ENCODE measurements around the gene PCCA. TPM values are rescaled to one million over a fixed set of nuclear protein-coding genes. Genes with fewer than 3 reads are reported as not detected.

PCCA gene
- total RNA-seq, 1 donor from 2014 or later = 15.3 TPM

DNA sequence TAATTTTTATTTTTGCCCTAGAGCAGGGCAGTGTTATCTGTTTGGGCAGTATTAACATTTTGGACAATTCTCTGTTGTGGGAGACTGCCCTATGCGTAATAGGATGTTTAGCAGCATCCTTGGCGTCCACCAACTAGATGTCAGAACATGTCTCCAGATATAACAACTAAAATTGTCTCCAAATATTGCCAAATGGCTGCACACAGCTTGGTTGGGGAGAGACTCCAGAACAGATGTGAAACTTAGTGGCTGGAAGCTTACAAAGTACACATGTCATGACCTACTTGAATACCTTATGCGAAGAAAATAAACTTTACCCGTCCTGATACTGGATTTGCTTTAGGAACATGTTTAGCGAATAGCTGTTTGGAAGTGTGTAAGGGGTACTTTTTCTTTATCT is 376.7 kb downstream of the PCCA start:
- DNase-seq = no peak
- POLR2A ChIA-PET = no interaction called here
- intact Hi-C loops (cut with micrococcal nuclease) = no loop called here
- Mint-ChIP-seq H3K9me3 (no peaks in the 10 kb centered on the region), H3K27ac (no peak overlapping the region), H3K4me3 (no peak overlapping the region), H3K27me3 (no peaks in the 10 kb centered on the region), H3K4me1 (no peaks in the 10 kb centered on the region), H3K36me3 (ENCODE audit: low read depth) (peaks cover 1% of the 10 kb centered on the region)
- no peak for ATAC-seq (ENCODE audit: low read depth)
- TF ChIP-seq, protein P1, sequence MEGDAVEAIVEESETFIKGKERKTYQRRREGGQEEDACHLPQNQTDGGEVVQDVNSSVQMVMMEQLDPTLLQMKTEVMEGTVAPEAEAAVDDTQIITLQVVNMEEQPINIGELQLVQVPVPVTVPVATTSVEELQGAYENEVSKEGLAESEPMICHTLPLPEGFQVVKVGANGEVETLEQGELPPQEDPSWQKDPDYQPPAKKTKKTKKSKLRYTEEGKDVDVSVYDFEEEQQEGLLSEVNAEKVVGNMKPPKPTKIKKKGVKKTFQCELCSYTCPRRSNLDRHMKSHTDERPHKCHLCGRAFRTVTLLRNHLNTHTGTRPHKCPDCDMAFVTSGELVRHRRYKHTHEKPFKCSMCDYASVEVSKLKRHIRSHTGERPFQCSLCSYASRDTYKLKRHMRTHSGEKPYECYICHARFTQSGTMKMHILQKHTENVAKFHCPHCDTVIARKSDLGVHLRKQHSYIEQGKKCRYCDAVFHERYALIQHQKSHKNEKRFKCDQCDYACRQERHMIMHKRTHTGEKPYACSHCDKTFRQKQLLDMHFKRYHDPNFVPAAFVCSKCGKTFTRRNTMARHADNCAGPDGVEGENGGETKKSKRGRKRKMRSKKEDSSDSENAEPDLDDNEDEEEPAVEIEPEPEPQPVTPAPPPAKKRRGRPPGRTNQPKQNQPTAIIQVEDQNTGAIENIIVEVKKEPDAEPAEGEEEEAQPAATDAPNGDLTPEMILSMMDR (IDR thresholded peaks at IDR 0.05) = no peak
- CTCF ChIA-PET = no interaction called here

DNA sequence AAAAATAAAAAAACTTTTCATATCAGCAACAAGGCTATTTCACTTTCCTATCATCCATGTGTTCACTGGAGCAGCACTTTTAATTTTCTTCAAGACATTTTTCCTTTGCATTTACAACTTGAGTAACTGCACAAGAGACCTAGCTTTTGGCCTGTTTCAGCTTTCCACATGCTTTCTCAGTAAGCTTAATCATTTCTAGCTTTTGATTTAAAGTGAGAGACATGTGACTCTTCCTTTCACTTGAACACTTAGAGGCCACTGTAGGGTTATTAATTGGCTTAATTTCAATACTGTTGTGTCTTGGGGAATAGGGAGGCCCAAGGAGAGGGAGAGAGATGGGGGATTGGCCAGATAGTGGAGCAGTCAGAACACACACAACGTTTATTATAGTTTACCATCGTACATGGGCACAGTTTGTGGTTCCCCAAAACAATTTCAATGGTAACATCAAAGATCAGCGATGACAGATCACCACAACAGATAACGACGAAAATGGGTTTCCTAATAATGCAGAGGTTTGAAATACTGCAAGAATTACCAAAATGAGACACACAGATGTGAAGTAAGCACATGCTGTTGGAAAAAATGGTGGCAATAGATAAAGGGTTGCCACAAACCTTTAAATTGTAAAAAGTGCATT is 382.1 kb downstream of the PCCA start:
- no peak overlapping the region for H3K27ac Mint-ChIP-seq
- intact Hi-C loops (cut with micrococcal nuclease) = no loop called here
- H3K36me3 Mint-ChIP-seq (ENCODE audit: low read depth) = peaks cover 1% of the 10 kb centered on the region
- H3K4me1 Mint-ChIP-seq = peaks cover 2% of the 10 kb centered on the region
- H3K4me3 Mint-ChIP-seq = no peak overlapping the region
- POLR2A ChIA-PET = no interaction called here
- no peak for DNase-seq
- ATAC-seq (ENCODE audit: low read depth) = no peak
- TF ChIP-seq, protein P1 (IDR thresholded peaks at IDR 0.05) = no peak
- CTCF ChIA-PET = no interaction called here
- no peaks in the 10 kb centered on the region for H3K27me3 Mint-ChIP-seq
- no peaks in the 10 kb centered on the region for H3K9me3 Mint-ChIP-seq

DNA sequence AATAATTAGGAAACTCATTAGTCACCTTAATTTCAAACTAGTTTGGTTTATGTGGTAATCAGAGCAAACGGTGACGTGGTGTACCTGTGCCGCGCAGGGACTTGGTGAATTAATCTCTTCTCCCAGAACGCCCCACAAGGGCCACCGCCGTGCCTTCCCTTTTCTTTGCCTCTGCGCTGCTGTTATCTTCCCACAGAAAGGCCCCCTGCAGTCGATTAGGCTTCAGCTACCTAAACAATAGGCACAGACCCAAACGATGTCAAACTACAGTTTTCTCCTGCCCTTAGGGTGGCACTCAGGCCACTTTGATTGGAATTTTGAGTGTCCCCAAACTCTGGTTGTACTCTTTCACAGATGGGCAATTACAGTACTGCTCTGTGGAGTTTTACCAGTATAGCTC is 384.2 kb downstream of the PCCA start:
- Mint-ChIP-seq H3K27ac (no peak overlapping the region), H3K4me3 (no peak overlapping the region), H3K9me3 (no peaks in the 10 kb centered on the region), H3K4me1 (peaks cover 2% of the 10 kb centered on the region), H3K36me3 (ENCODE audit: low read depth) (no peaks in the 10 kb centered on the region), H3K27me3 (no peaks in the 10 kb centered on the region)
- intact Hi-C loops (cut with micrococcal nuclease) = no loop called here
- TF ChIP-seq, protein P1 (IDR thresholded peaks at IDR 0.05) = no peak
- ATAC-seq (ENCODE audit: low read depth) = no peak
- ChIA-PET CTCF (no interaction called here), POLR2A (no interaction called here)
- no peak for DNase-seq

DNA sequence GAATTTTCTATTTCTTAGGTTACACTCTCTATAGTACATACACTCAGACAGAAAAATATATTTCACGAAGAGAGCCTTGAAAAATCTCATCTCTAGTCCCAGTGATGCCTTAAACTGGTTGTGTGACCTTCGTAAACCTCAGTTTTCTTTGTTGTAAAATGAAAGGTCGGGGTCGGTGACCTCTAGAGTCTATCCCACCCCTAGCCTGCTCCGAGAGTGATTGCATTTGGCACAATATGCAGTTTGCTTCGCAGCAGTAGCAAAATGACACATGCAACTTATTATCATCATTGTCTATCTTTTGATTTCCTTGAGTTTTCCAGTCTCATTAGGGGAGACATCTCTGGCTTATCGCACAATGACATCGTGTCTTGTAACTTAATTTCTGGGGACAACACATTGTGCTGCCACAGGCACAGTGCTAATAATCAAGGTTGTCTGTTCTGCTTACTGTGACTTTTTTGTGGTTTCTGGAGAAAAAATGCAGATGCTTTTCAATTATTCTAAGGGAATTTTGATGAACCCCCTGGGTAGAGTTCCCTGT is 384.7 kb downstream of the PCCA start:
- no peak overlapping the region for H3K4me3 Mint-ChIP-seq
- peaks cover 2% of the 10 kb centered on the region for H3K4me1 Mint-ChIP-seq
- no peak for DNase-seq
- no peak for ATAC-seq (ENCODE audit: low read depth)
- intact Hi-C loops (cut with micrococcal nuclease) = no loop called here
- ChIA-PET POLR2A (no interaction called here), CTCF (no interaction called here)
- no peaks in the 10 kb centered on the region for H3K36me3 Mint-ChIP-seq (ENCODE audit: low read depth)
- no peak overlapping the region for H3K27ac Mint-ChIP-seq
- H3K27me3 Mint-ChIP-seq = no peaks in the 10 kb centered on the region
- TF ChIP-seq, protein P1 (IDR thresholded peaks at IDR 0.05) = no peak
- no peaks in the 10 kb centered on the region for H3K9me3 Mint-ChIP-seq

DNA sequence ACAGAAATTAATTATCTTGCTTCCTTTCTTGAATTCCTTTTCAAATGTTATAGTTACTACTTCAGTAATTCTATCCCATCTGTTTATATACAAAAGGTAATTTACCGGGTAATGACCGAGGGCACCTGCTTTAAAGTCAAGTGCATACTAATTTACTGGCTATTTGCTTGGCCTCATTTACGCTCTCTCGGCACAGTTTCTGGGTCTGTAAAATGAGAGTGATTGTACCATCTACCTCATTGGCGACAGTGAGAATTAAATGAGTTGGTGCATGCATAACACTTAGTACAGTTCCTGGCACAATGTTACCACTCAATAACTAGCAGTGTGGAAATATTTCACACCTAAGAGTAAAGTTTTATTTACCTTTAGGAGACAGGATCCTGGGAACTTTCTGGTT is 388.1 kb downstream of the PCCA start:
- Mint-ChIP-seq H3K9me3 (no peaks in the 10 kb centered on the region), H3K27me3 (no peaks in the 10 kb centered on the region), H3K27ac (no peak overlapping the region), H3K36me3 (ENCODE audit: low read depth) (no peaks in the 10 kb centered on the region), H3K4me3 (no peak overlapping the region), H3K4me1 (peaks cover 2% of the 10 kb centered on the region)
- CTCF ChIA-PET = no interaction called here
- intact Hi-C loops (cut with micrococcal nuclease) = no loop called here
- DNase-seq (no peak), ATAC-seq (ENCODE audit: low read depth) (no peak)
- TF ChIP-seq, protein P1 (IDR thresholded peaks at IDR 0.05) = no peak
- POLR2A ChIA-PET = no interaction called here
